ENCODE results near the gene PTPRN2.

The PTPRN2 gene

GRCh38 chr7:157952050-157952667 lies 635.5 kb downstream of the PTPRN2 start:
- DNase-seq, result no peak
- no peaks in the 10 kb centered on the region for H3K4me1 Mint-ChIP-seq (ENCODE audit: low read depth in 2 of 2)
- no peak overlapping the region for H3K4me3 Mint-ChIP-seq
- no peaks in the 10 kb centered on the region for H3K36me3 Mint-ChIP-seq (ENCODE audit: insufficient read depth)
- no peak for ATAC-seq (replicated peaks)
- H3K27ac Mint-ChIP-seq, result no peak overlapping the region
- no peaks in the 10 kb centered on the region for H3K9me3 Mint-ChIP-seq
- peaks cover 9 to 55% of the 10 kb centered on the region in 2 donors for H3K27me3 Mint-ChIP-seq

GRCh38 chr7:157951300-157952049 lies 636.1 kb downstream of the PTPRN2 start:
- Mint-ChIP-seq H3K9me3 (no peaks in the 10 kb centered on the region), H3K27me3 (peaks cover 9 to 55% of the 10 kb centered on the region in 2 donors), H3K4me1 (ENCODE audit: low read depth in 2 of 2) (no peaks in the 10 kb centered on the region), H3K36me3 (ENCODE audit: insufficient read depth) (no peaks in the 10 kb centered on the region), H3K4me3 (no peak overlapping the region), H3K27ac (no peak overlapping the region)
- ATAC-seq (replicated peaks) (no peak), DNase-seq (no peak)

- H3K27me3 Mint-ChIP-seq, result peaks cover 9 to 60% of the 10 kb centered on the region in 2 donors
- H3K27ac Mint-ChIP-seq, result no peak overlapping the region
- H3K36me3 Mint-ChIP-seq (ENCODE audit: insufficient read depth), result no peaks in the 10 kb centered on the region
- DNase-seq (no peak), ATAC-seq (replicated peaks) (no peak)
- H3K4me1 Mint-ChIP-seq (ENCODE audit: low read depth in 2 of 2), result no peaks in the 10 kb centered on the region
- peaks cover 0 to 6% of the 10 kb centered on the region in 2 donors for H3K9me3 Mint-ChIP-seq
- no peak overlapping the region for H3K4me3 Mint-ChIP-seq
These were observed 637.9 kb downstream of the PTPRN2 start for GRCh38 chr7:157949711-157950110.

GRCh38 chr7:157947504-157947903 lies 640.1 kb downstream of the PTPRN2 start:
- no peak overlapping the region for H3K4me3 Mint-ChIP-seq
- H3K36me3 Mint-ChIP-seq (ENCODE audit: insufficient read depth), result no peaks in the 10 kb centered on the region
- no peak overlapping the region for H3K27ac Mint-ChIP-seq
- no peaks in the 10 kb centered on the region for H3K4me1 Mint-ChIP-seq (ENCODE audit: low read depth in 2 of 2)
- H3K9me3 Mint-ChIP-seq, result peaks cover 1 to 6% of the 10 kb centered on the region in 2 donors
- peaks cover 10 to 55% of the 10 kb centered on the region in 2 donors for H3K27me3 Mint-ChIP-seq
- no peak for ATAC-seq (replicated peaks)
- no peak for DNase-seq

GRCh38 chr7:157946398-157947060 lies 641.1 kb downstream of the PTPRN2 start:
- Mint-ChIP-seq H3K4me3 (no peak overlapping the region), H3K27me3 (peaks cover 10 to 45% of the 10 kb centered on the region in 2 donors), H3K27ac (no peak overlapping the region), H3K36me3 (ENCODE audit: insufficient read depth) (no peaks in the 10 kb centered on the region), H3K9me3 (peaks cover 1 to 6% of the 10 kb centered on the region in 2 donors), H3K4me1 (ENCODE audit: low read depth in 2 of 2) (no peaks in the 10 kb centered on the region)
- ATAC-seq (replicated peaks), result no peak
- DNase-seq, result no peak

- H3K4me3 Mint-ChIP-seq, result no peak overlapping the region
These were observed 642.2 kb downstream of the PTPRN2 start for GRCh38 chr7:157945401-157945800.

GRCh38 chr7:157944734-157945291 lies 642.8 kb downstream of the PTPRN2 start:
- Mint-ChIP-seq H3K9me3 (peaks cover 6% of the 10 kb centered on the region in 2 donors), H3K4me1 (ENCODE audit: low read depth in 2 of 2) (no peaks in the 10 kb centered on the region), H3K4me3 (no peak overlapping the region), H3K27me3 (peaks cover 10 to 31% of the 10 kb centered on the region in 2 donors), H3K36me3 (ENCODE audit: insufficient read depth) (no peaks in the 10 kb centered on the region), H3K27ac (no peak overlapping the region)
- no peak for DNase-seq
- no peak for ATAC-seq (replicated peaks)

More at GRCh38 chr7:157945401-157945800, 642.2 kb downstream of the PTPRN2 start:
- Mint-ChIP-seq H3K4me1 (ENCODE audit: low read depth in 2 of 2) (no peaks in the 10 kb centered on the region), H3K27me3 (peaks cover 10 to 34% of the 10 kb centered on the region in 2 donors), H3K36me3 (ENCODE audit: insufficient read depth) (no peaks in the 10 kb centered on the region), H3K9me3 (peaks cover 5 to 6% of the 10 kb centered on the region in 2 donors), H3K27ac (no peak overlapping the region)
- ATAC-seq (replicated peaks), result no peak
- DNase-seq, result no peak

GRCh38 chr7:157944051-157944450 lies 643.6 kb downstream of the PTPRN2 start:
- Mint-ChIP-seq H3K4me1 (ENCODE audit: low read depth in 2 of 2) (no peaks in the 10 kb centered on the region), H3K27ac (no peak overlapping the region), H3K4me3 (no peak overlapping the region), H3K9me3 (peaks cover 6% of the 10 kb centered on the region in 2 donors), H3K27me3 (peaks cover 10 to 38% of the 10 kb centered on the region in 2 donors), H3K36me3 (ENCODE audit: insufficient read depth) (no peaks in the 10 kb centered on the region)
- ATAC-seq (replicated peaks) (no peak), DNase-seq (no peak)

GRCh38 chr7:157943561-157943960 lies 644.1 kb downstream of the PTPRN2 start:
- Mint-ChIP-seq H3K27me3 (peaks cover 10 to 43% of the 10 kb centered on the region in 2 donors), H3K4me3 (no peak overlapping the region), H3K4me1 (ENCODE audit: low read depth in 2 of 2) (no peaks in the 10 kb centered on the region), H3K9me3 (peaks cover 6% of the 10 kb centered on the region in 2 donors), H3K27ac (no peak overlapping the region), H3K36me3 (ENCODE audit: insufficient read depth) (no peaks in the 10 kb centered on the region)
- ATAC-seq (replicated peaks) (no peak), DNase-seq (no peak)

- Mint-ChIP-seq H3K27me3 (peaks cover 10 to 56% of the 10 kb centered on the region in 2 donors), H3K9me3 (peaks cover 6% of the 10 kb centered on the region in 2 donors), H3K4me1 (ENCODE audit: low read depth in 2 of 2) (no peaks in the 10 kb centered on the region), H3K36me3 (ENCODE audit: insufficient read depth) (no peaks in the 10 kb centered on the region), H3K27ac (no peak overlapping the region), H3K4me3 (no peak overlapping the region)
- no peak for ATAC-seq (replicated peaks)
- no peak for DNase-seq
These were observed 646.4 kb downstream of the PTPRN2 start for GRCh38 chr7:157941210-157941609.

GRCh38 chr7:157940497-157940896 lies 647.1 kb downstream of the PTPRN2 start:
- no peaks in the 10 kb centered on the region for H3K36me3 Mint-ChIP-seq (ENCODE audit: insufficient read depth)
- peaks cover 10 to 50% of the 10 kb centered on the region in 2 donors for H3K27me3 Mint-ChIP-seq
- H3K9me3 Mint-ChIP-seq, result peaks cover 7% of the 10 kb centered on the region in 2 donors
- no peak overlapping the region for H3K27ac Mint-ChIP-seq
- H3K4me1 Mint-ChIP-seq (ENCODE audit: low read depth in 2 of 2), result no peaks in the 10 kb centered on the region
- ATAC-seq (replicated peaks) (no peak), DNase-seq (no peak)
- no peak overlapping the region for H3K4me3 Mint-ChIP-seq

- no peaks in the 10 kb centered on the region for H3K4me1 Mint-ChIP-seq (ENCODE audit: low read depth in 2 of 2)
- DNase-seq, result no peak
- no peak overlapping the region for H3K27ac Mint-ChIP-seq
- no peak for ATAC-seq (replicated peaks)
- H3K9me3 Mint-ChIP-seq, result peaks cover 8 to 13% of the 10 kb centered on the region in 2 donors
- H3K27me3 Mint-ChIP-seq, result peaks cover 1 to 33% of the 10 kb centered on the region in 2 donors
- no peaks in the 10 kb centered on the region for H3K36me3 Mint-ChIP-seq (ENCODE audit: insufficient read depth)
- no peak overlapping the region for H3K4me3 Mint-ChIP-seq
These were observed 649.4 kb downstream of the PTPRN2 start for GRCh38 chr7:157938211-157938610.

- no peak for ATAC-seq (replicated peaks)
- Mint-ChIP-seq H3K27me3 (peaks cover 0 to 26% of the 10 kb centered on the region in 2 donors), H3K36me3 (ENCODE audit: insufficient read depth) (no peaks in the 10 kb centered on the region), H3K9me3 (peaks cover 15 to 18% of the 10 kb centered on the region in 2 donors), H3K27ac (no peak overlapping the region), H3K4me1 (ENCODE audit: low read depth in 2 of 2) (no peaks in the 10 kb centered on the region), H3K4me3 (no peak overlapping the region)
- no peak for DNase-seq
These were observed 650.2 kb downstream of the PTPRN2 start for GRCh38 chr7:157937406-157937805.

All from effector memory CD8-positive, alpha-beta T cell (primary cell).